HG03378 (cell line): Measurements from ENCODE around the gene AKT1.

Experiments
- ATAC-seq: cut with Tn5 transposase; IDR thresholded peaks from one replicate; pipeline ENCODE4 v1.9.1; 2021; ENCODE audit warnings: mild to moderate bottlenecking, moderate library complexity; ENCODE audit not compliant: unreplicated experiment

AKT1 gene

GRCh38 chr14:104773505-104774452, 21.8 kb downstream of the AKT1 start:
- ATAC-seq, result no peak

GRCh38 chr14:104772707-104773504, 22.6 kb downstream of the AKT1 start:
- ATAC-seq, result no peak

- ATAC-seq, result no peak
These were observed 23.4 kb downstream of the AKT1 start for GRCh38 chr14:104771918-104772706.

GRCh38 chr14:104771374-104771773, 24.2 kb downstream of the AKT1 start:
- ATAC-seq, result no peak

- no peak for ATAC-seq
These were observed 24.7 kb downstream of the AKT1 start for GRCh38 chr14:104770851-104771272.

- no peak for ATAC-seq
These were observed 25.4 kb downstream of the AKT1 start for GRCh38 chr14:104770072-104770579.

- no peak for ATAC-seq
These were observed 26.1 kb downstream of the AKT1 start for GRCh38 chr14:104769324-104770071.

GRCh38 chr14:104768437-104769323, 26.9 kb downstream of the AKT1 start:
- ATAC-seq, result no peak

- ATAC-seq, result no peak
These were observed 28.0 kb downstream of the AKT1 start for GRCh38 chr14:104767634-104767918.

- no peak for ATAC-seq
These were observed 28.5 kb downstream of the AKT1 start for GRCh38 chr14:104766863-104767633.

GRCh38 chr14:104766256-104766862, 29.2 kb downstream of the AKT1 start:
- ATAC-seq, result no peak

GRCh38 chr14:104765517-104765916, 30.0 kb downstream of the AKT1 start:
- no peak for ATAC-seq

GRCh38 chr14:104758981-104759969, 36.3 kb downstream of the AKT1 start:
- no peak for ATAC-seq

GRCh38 chr14:104757681-104758392, 37.7 kb downstream of the AKT1 start:
- ATAC-seq, result no peak

GRCh38 chr14:104757238-104757585, 38.3 kb downstream of the AKT1 start:
- no peak for ATAC-seq

GRCh38 chr14:104756477-104757237, 38.9 kb downstream of the AKT1 start:
- ATAC-seq, result no peak
